Smooth muscle cell of the brain vasculature (primary cell): ENCODE results near the gene MNS1.
"Not testable (repeated sequence)": the region's sequence is repeated elsewhere in the genome, so short reads cannot be mapped to it uniquely, and the experiment has no call there.

Source experiments
- DNase-seq: peaks from one replicate; pipeline ENCODE4 v3.0.0-alpha.2; 2012; ENCODE audit warnings: low read depth, low spot score

The MNS1 gene

GRCh38 chr15:56464893-56465520 lies at the start of gene MNS1:
MNS1 (minus strand) TSS chr15:56465137; CDS start chr15:56464972, 165 bp downstream.
- DNase-seq = peak; percentile 89

DNA sequence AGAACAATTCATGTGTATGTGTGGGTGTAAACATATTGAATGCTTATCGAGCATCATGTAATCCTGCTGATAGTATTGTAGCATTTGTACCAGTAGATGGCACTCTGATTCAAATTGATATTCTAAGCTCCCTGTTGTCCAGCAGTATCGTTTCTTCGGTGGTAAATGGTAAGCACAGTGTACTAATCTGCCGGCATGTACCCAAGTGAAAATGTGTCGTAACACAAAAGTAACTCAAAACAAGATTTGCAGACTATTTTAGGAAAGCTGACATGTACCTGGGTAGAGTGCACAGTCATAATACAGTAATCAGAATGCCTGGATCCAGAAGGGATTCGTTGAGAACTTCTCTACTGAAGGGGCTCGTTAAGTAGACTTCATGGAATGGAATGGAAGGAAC lies 31.7 kb upstream of the MNS1 start:
- peak; percentile 54 for DNase-seq

DNA sequence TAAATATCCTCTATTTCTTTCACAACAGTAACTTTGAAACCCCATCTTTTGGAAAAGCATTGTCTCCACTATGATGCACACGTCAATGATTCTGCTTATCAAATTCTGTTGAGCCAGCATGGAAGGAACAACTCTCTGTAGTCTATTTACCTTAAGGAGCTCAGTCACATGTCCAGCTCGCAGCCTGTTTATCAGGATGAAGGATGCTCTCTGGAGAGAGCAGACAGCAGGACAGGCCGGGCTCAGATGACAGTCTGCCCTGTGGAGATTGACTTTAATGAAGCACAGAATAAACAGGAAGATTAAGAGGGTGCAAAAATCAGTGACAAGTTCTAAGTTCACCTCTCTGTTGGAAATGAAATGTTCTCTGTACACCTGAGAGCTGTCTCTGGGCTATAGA lies 30.6 kb upstream of the MNS1 start:
- DNase-seq = no peak

GRCh38 chr15:56495053-56495452 lies 30.1 kb upstream of the MNS1 start:
- DNase-seq = no peak

DNA sequence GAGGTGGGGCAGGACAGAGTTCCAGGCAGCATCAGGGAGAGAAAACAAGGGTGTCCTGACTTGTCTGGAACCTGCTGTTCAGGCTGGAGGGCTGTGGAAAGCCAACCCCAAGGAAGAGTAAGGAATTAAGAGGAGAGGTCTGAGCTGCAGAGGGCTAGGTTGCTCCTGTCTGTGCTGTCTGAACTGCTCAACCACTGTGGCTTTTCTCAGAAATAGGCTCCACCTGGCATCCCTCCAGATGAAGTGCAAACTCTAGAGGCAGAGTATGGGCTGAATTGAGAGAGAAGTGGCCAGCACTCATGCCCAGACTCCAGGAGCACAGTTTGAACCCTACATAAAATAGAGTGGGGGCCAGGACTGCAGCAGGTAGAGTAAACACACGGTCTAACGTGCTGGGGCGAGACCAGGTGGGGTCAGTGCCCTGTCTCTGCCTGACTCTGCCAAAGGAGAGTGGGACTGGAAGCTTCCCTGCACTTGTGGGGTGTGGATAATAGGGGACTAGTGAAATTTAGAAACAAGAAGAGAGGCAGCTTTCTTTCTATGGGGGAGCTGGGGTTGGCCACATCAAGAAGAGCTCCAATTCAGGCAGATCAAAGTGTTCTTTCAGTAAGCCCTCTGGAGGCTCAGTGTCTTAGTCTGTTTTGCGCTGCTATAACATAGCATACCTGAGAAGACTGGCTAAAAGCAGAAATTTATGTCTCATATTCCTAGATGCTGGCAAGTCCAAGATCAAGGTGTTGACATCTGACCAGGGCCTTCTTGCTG lies 28.0 kb upstream of the MNS1 start:
- DNase-seq = no peak

DNA sequence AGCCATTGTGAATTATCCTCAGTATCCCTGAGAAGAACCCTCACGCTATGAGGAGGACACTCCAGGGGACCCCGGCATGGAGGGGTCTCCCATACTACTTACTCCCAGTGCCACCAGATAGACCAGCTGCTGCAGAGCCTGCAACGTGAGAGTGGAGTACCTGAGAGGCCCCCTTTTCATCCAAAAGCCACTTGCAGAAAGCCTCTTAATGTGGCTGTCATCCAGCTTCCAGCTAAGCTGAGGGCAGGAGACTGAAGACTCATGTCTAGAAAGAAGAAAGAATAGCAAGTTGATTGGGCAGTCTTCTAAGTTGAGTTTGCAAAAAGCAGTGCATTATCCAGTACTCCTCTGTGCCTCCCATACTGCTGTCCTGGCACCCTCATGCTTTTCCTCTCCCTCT lies 27.3 kb upstream of the MNS1 start:
- DNase-seq = no peak

DNA sequence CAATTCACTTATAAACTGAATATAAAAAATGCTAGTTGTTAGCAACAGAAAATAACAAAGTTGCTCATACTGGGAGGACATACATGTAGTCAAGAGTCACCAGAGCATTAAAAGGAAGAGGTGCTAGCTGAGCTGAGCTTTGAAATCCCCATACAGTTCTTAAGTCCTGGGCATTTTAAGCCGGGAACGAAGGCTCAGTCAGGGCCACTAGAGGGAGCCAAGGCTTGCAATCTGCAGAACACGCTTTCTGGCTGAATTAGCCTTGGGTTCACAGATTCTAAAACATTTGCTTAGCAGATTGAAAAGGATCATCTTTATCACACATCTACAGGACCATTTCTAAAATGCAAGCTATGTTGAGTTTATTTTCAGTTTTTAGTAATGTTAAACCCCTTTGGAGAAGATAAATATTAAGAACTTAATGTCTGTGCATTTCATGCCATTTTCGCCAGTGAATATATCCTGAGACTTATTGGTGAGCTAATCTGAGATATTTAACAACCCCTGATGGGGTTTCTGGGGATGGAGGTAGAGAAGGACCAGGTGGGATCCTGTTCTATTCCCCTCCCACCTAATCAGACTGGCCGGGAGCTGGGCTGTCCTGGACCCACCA lies 26.3 kb upstream of the MNS1 start:
- peak; percentile 65 for DNase-seq

DNA sequence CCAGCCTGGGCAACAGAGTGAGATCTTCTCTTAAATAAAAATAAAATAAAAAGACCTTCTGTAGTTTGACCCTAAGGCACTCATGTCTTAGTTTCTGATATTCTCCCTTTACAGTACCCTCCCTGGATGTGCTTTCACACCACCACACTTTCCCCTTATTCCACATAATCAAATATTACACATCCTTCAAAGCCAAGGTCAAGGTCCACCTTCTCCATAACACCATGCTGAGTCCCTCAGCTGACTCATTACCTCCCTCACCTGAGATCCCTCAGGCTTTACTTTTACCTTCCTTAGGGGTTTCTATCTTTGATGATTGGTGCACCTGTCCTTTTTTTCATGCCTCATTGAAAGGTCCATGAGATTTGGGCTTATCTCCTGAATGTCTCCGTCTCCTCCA lies 25.5 kb upstream of the MNS1 start:
- no peak for DNase-seq

GRCh38 chr15:56486206-56486605 lies 21.3 kb upstream of the MNS1 start:
- not testable (repeated sequence) for DNase-seq

- not testable (repeated sequence) for DNase-seq
These were observed 20.5 kb upstream of the MNS1 start for GRCh38 chr15:56485426-56485825.

DNA sequence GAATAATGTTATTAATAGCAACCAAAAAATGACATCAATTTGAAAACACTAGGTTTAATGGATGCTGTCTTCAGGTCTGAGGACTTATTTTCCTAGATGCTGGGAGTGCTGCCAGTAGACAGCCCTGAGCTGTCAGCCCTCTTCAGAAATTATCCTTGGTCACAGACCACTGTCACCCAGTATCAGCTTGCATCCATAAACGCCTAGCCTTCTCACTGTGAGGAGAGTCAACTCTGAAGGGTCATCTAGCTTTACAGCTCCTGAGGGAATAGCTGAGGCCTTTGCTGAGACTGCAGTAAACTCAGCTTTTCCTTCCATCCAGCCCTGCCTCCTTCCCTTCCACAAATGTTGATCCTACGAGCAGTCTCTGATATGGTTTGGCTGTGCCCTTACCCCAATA lies 19.4 kb upstream of the MNS1 start:
- no peak for DNase-seq

DNA sequence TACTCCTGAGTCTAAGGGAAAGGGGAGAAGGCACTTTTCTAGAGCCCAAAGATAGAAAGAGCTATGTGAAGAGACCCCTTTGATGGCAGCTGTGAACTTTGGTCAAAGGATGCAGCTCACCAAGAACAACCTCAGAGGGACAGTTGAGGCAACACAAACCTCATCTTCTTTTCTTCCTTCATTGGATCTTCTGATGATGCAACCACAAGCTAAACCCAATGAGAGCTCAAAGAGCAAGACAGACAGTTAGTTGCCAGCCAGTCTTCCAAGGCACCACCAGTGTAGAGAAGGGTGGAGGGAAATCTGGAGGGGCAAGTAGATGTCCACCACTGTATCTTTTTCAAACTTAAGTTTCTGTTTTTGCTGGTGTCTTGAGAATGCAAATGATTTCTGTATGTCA lies 10.4 kb upstream of the MNS1 start:
- no peak for DNase-seq

DNA sequence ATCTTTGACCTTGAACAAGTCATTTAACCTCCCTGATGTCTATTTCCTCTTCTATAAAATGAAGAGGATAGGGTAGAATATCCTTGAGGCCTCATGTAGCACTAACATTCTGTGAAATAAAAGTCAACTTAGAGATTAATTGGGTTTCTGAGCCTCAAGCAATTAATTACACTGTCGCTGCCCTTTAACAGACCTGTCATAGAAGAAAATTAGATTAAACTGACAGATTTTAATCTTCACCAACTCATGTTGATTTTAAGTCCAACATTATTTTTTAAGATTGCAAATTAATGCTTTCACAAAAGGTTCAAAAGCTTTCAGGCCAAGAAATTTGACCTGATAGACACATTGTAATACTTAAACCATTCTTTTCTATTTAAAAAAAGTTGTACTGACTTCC lies 8.1 kb upstream of the MNS1 start:
- no peak for DNase-seq

DNA sequence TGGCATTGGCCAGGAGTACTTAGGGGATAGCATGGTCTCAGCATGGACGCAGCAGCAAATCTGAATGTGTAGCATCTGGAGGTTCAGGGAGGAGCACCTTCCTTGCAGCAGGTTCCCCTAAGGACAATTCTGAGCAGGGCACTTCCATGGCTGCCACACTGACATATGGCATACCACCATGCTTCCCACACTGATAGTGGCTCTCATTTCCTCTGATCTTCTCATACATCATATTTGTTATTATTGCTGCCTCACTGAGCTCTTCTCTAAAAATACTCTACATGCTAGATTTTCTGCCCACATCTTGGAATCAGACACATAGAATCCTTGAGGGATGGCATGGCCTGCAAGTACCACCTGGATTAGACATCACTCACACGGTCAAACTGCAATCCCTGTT lies 7.3 kb upstream of the MNS1 start:
- no peak for DNase-seq

DNA sequence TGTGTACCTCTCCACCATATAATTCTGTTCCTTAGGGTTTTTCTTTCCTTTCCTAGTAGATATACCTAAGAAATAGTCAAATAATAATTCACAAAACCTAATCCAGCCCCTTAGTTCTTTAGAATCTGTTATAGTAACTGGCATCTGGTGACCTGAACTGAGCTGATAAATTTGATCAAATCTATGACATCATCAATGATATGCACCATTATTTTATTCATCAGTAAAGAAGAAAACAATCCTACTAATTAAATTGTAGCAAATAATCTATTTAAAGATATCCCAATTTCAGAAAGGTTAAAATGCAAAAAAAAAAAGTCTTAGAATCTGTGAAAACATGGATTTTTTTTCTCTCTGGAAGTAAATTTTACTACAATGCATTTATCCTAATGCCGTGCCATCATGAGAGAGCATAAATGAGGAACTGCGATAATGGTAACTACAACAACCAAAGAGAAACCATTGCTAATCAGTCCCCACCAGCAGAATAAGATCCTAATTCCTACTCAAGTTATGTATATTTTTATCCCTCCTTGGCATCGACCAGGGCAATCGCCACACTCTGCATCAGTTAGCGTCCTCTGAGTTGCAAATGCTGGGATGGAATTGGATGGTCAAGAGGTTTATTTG lies 6.6 kb upstream of the MNS1 start:
- no peak for DNase-seq

DNA sequence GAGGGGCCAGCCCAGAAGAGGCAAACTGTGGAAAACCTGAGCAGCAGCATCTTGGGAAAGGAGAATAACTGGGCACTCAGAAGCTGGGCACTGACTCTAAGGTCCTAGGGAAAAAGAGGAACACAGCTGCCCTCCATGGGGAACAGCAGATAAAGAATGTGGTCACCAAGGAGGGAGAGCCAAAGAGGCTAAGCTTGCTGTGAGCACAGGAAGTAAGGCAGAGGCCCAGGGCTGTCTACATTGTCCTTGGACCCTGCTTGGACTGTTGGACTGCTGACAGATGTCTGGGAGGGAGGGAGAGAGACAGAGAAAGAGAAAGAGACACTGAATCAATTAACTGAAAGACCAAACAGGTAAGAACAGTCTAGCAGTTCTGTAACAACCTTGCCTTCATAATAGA lies 4.5 kb upstream of the MNS1 start:
- no peak for DNase-seq

GRCh38 chr15:56468401-56468800 lies 3.5 kb upstream of the MNS1 start:
- DNase-seq = no peak

GRCh38 chr15:56467616-56468015 lies 2.7 kb upstream of the MNS1 start:
- DNase-seq = no peak

- DNase-seq = no peak
These were observed 4.0 kb downstream of the MNS1 start for GRCh38 chr15:56460947-56461346.

DNA sequence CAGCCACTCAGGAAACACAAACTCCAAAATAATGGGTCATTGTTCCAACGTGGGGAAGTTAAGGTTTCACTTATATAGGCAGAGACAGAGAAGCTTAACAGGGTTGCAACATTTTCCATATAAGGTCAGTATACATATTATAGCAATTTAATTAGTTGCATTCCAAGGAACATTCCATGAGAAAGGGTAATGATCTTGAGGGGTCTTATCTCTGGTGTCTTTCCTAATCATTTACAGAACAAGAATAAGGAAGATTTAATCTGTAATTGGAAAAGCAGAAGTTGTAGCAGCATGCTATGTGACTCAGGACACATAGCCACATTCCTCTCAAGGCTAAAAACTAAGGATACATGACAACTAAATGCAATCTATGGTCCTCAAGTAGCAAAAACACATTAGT lies 4.9 kb downstream of the MNS1 start:
- no peak for DNase-seq

DNA sequence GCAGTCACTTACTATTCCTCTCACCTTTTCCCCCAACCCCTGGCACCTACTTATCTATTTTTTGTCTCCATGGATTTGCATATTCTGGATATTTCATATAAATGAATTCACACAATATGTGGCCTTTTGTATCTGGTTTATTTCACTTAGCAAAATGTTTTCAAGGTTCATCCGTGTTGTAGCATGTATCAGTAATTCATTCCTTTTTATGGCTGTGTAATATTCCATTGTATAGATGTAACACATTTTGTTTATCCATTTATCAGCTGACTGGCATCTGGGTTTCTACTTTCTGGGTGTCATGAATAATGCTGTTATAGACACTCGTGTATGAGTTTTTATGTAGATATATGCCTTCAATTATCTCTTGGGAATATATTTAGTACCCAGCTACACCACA lies 5.8 kb downstream of the MNS1 start:
- no peak for DNase-seq

- no peak for DNase-seq
These were observed 8.7 kb downstream of the MNS1 start for GRCh38 chr15:56456229-56456628.

- DNase-seq = no peak
These were observed 10.1 kb downstream of the MNS1 start for GRCh38 chr15:56454836-56455235.
